Suprapubic skin (tissue), 4 donors: ENCODE data around the gene GRID1. TPM values are rescaled to one million over a fixed set of nuclear protein-coding genes. Genes with fewer than 3 reads are reported as not detected.
"Not testable (repeated sequence)": the region's sequence is repeated elsewhere in the genome, so short reads cannot be mapped to it uniquely, and the experiment has no call there.

Experiments used
- DNase-seq, 2 donors: peaks; one replicate each; pipeline ENCODE4 v3.0.0-alpha.2; 2019; ENCODE audit warnings: low spot score in 2 of 2
- H3K27ac ChIP-seq: fragments of 200-600 bp; sonication (generic); one replicate; pipeline ENCODE4 v1.5.1; 2019
- H3K27me3 ChIP-seq: fragments of 200-600 bp; sonication (generic); one replicate; pipeline ENCODE4 v1.5.1; 2019
- H3K36me3 ChIP-seq: fragments of 200-600 bp; sonication (generic); one replicate; pipeline ENCODE4 v1.5.1; 2019
- H3K4me1 ChIP-seq: fragments of 200-600 bp; sonication (generic); one replicate; pipeline ENCODE4 v1.5.1; 2019
- H3K4me3 ChIP-seq: fragments of 200-600 bp; sonication (generic); one replicate; pipeline ENCODE4 v1.5.1; 2019; ENCODE audit warnings: mild to moderate bottlenecking
- H3K9me3 ChIP-seq: fragments of 200-600 bp; sonication (generic); one replicate; pipeline ENCODE4 v1.5.1; 2019
- CTCF ChIP-seq, 2 donors: fragments of 200-600 bp in 1 of 2; fragments of 450-650 bp in 1 of 2; sonication (generic) in 1 of 2; IDR thresholded peaks; one replicate each; pipeline ENCODE4 v1.5.1; 2016 to 2019; ENCODE audit warnings: antibody characterized with exemption in 2 of 2, mild to moderate bottlenecking in 1 of 2, moderate library complexity in 1 of 2
- EP300 ChIP-seq: sonication (generic); formaldehyde crosslinking; IDR thresholded peaks from one replicate; pipeline ENCODE4 v1.6.1; 2017; ENCODE audit warnings: antibody characterized with exemption
- POLR2A ChIP-seq, 2 donors: fragments of 450-650 bp; IDR thresholded peaks; one replicate each; pipeline ENCODE4 v1.6.1; 2017; ENCODE audit warnings: antibody characterized with exemption in 2 of 2, mild to moderate bottlenecking in 2 of 2, moderate library complexity in 2 of 2
- POLR2AphosphoS5 ChIP-seq, 3 donors: sonication (generic); formaldehyde crosslinking; IDR thresholded peaks; one replicate each; pipeline ENCODE4 v1.6.1; 2017; ENCODE audit warnings: antibody characterized with exemption in 3 of 3
- WGBS: methylation state at CpG from one replicate; pipeline ENCODE4 v1.1.5; 2018; 5-methylcytosine and 5-hydroxymethylcytosine counted together
- total RNA-seq, 4 donors: library from RNA; depleted of rRNA; stranded (reverse); fragments of >200 nt; gene quantifications; one replicate each; pipeline ENCODE4 v1.1.0, GENCODE V29; 2016

GRID1 gene
- total RNA-seq, 4 donors from 2014 or later = 1.8 to 3.1 (median 2.4) TPM

GRCh38 chr10:85734791-85735190 lies 631.8 kb downstream of the GRID1 start:
- H3K36me3 ChIP-seq = no peaks in the 10 kb centered on the region
- no peak for TF ChIP-seq POLR2AphosphoS5 (IDR thresholded peaks at IDR 0.05)
- no peak for TF ChIP-seq POLR2A (IDR thresholded peaks at IDR 0.05)
- TF ChIP-seq CTCF (IDR thresholded peaks at IDR 0.05) = no peak
- no peak for TF ChIP-seq EP300
- H3K9me3 ChIP-seq = no peaks in the 10 kb centered on the region
- no peaks in the 10 kb centered on the region for H3K4me1 ChIP-seq
- H3K27me3 ChIP-seq = no peaks in the 10 kb centered on the region
- no peak overlapping the region for H3K4me3 ChIP-seq
- 82% methylated on average over 7 of the region's 7 CpGs for WGBS
- H3K27ac ChIP-seq = no peak overlapping the region
- DNase-seq = no peak

GRCh38 chr10:85724215-85724614 lies 642.4 kb downstream of the GRID1 start:
- TF ChIP-seq POLR2A (IDR thresholded peaks at IDR 0.05) (no peak), EP300 (no peak), POLR2AphosphoS5 (IDR thresholded peaks at IDR 0.05) (no peak), CTCF (IDR thresholded peaks at IDR 0.05) (no peak)
- Histone ChIP-seq H3K27ac (no peak overlapping the region), H3K4me3 (no peak overlapping the region), H3K36me3 (no peaks in the 10 kb centered on the region), H3K4me1 (no peaks in the 10 kb centered on the region), H3K9me3 (no peaks in the 10 kb centered on the region), H3K27me3 (no peaks in the 10 kb centered on the region)
- no peak for DNase-seq
- WGBS = 96% methylated on average over 6 of the region's 6 CpGs

GRCh38 chr10:85720931-85721590 lies 645.5 kb downstream of the GRID1 start:
- Histone ChIP-seq H3K4me1 (no peaks in the 10 kb centered on the region), H3K27me3 (no peaks in the 10 kb centered on the region), H3K4me3 (no peak overlapping the region), H3K9me3 (no peaks in the 10 kb centered on the region), H3K27ac (no peak overlapping the region), H3K36me3 (no peaks in the 10 kb centered on the region)
- 72% methylated on average over 5 of the region's 5 CpGs for WGBS
- no peak for TF ChIP-seq POLR2A (IDR thresholded peaks at IDR 0.05)
- TF ChIP-seq EP300 = no peak
- TF ChIP-seq POLR2AphosphoS5 (IDR thresholded peaks at IDR 0.05) = no peak
- no peak for TF ChIP-seq CTCF (IDR thresholded peaks at IDR 0.05)
- no peak for DNase-seq

GRCh38 chr10:85719408-85719807 lies 647.2 kb downstream of the GRID1 start:
- Histone ChIP-seq H3K27ac (no peak overlapping the region), H3K4me3 (no peak overlapping the region), H3K4me1 (no peaks in the 10 kb centered on the region), H3K27me3 (no peaks in the 10 kb centered on the region), H3K36me3 (no peaks in the 10 kb centered on the region), H3K9me3 (no peaks in the 10 kb centered on the region)
- TF ChIP-seq EP300 = no peak
- no peak for TF ChIP-seq POLR2A (IDR thresholded peaks at IDR 0.05)
- WGBS = 79% methylated on average over 3 of the region's 3 CpGs
- no peak for DNase-seq

- Histone ChIP-seq H3K4me1 (no peaks in the 10 kb centered on the region), H3K27me3 (no peaks in the 10 kb centered on the region), H3K36me3 (no peaks in the 10 kb centered on the region), H3K27ac (no peak overlapping the region), H3K9me3 (no peaks in the 10 kb centered on the region), H3K4me3 (no peak overlapping the region)
- 80% methylated on average over 4 of the region's 4 CpGs for WGBS
- TF ChIP-seq EP300 (no peak), CTCF (IDR thresholded peaks at IDR 0.05) (no peak), POLR2AphosphoS5 (IDR thresholded peaks at IDR 0.05) (no peak), POLR2A (IDR thresholded peaks at IDR 0.05) (no peak)
- DNase-seq = no peak
Measured at GRCh38 chr10:85713885-85714284, 652.7 kb downstream of the GRID1 start.

GRCh38 chr10:85702768-85703167 lies 663.8 kb downstream of the GRID1 start:
- Histone ChIP-seq H3K36me3 (no peaks in the 10 kb centered on the region), H3K27ac (no peak overlapping the region), H3K4me1 (no peaks in the 10 kb centered on the region), H3K27me3 (no peaks in the 10 kb centered on the region), H3K9me3 (no peaks in the 10 kb centered on the region), H3K4me3 (no peak overlapping the region)
- WGBS = 74% methylated on average over 2 of the region's 2 CpGs
- DNase-seq = no peak
- TF ChIP-seq EP300 (no peak), CTCF (IDR thresholded peaks at IDR 0.05) (no peak), POLR2A (IDR thresholded peaks at IDR 0.05) (no peak), POLR2AphosphoS5 (IDR thresholded peaks at IDR 0.05) (no peak)

- not testable (repeated sequence) for H3K4me1 ChIP-seq, H3K27me3 ChIP-seq, H3K36me3 ChIP-seq, H3K9me3 ChIP-seq, H3K27ac ChIP-seq, H3K4me3 ChIP-seq, DNase-seq
- WGBS = 95% methylated on average over 4 of the region's 4 CpGs
Measured at GRCh38 chr10:85699066-85699465, 667.5 kb downstream of the GRID1 start.
